ENCODE data around the gene MED12L. TPM values are rescaled to one million over a fixed set of nuclear protein-coding genes. Genes with fewer than 3 reads are reported as not detected.

The MED12L gene
- total RNA-seq, 1 experiment from 2014 or later, result 14.9 TPM

- H3K4me3 Mint-ChIP-seq, result no peak overlapping the region
- no peaks in the 10 kb centered on the region for H3K79me1 ChIP-seq (ENCODE audit: insufficient read depth, low read depth, low read length, poor library complexity, severe bottlenecking)
- no CpG with 5 or more reads among the region's 2 CpGs for WGBS (ENCODE audit: extremely low coverage, insufficient read length, low lambda C conversion rate)
- no peak for DNase-seq
- no peak overlapping the region for H3K14ac ChIP-seq (ENCODE audit: insufficient read depth, low read length)
- H3K9me3 ChIP-seq (ENCODE audit: control insufficient read depth, low read depth, low read length), result no peaks in the 10 kb centered on the region
- H2BK5ac ChIP-seq (ENCODE audit: insufficient read length, low read length), result no peak overlapping the region
- H3K27ac ChIP-seq (ENCODE audit: insufficient read length, low read depth, low read length), result no peak overlapping the region
- H2BK20ac ChIP-seq (ENCODE audit: low read depth, low read length, poor library complexity, severe bottlenecking), result no peak overlapping the region
- no peaks in the 10 kb centered on the region for H3K27me3 Mint-ChIP-seq (ENCODE audit: low read depth)
- H3K23ac ChIP-seq (ENCODE audit: insufficient read length, low read depth, low read length), result no peak overlapping the region
- no peaks in the 10 kb centered on the region for H3K36me3 Mint-ChIP-seq (ENCODE audit: insufficient read depth in 1 of 3, low read depth in 3 of 3)
- H3T11ph ChIP-seq (ENCODE audit: low read length), result no peak overlapping the region
- no peak overlapping the region for H3K4me2 ChIP-seq (ENCODE audit: insufficient read depth, insufficient read length, low read length)
- H4K20me1 ChIP-seq (ENCODE audit: control insufficient read depth, insufficient read depth, insufficient read length), result no peaks in the 10 kb centered on the region
- TF ChIP-seq, protein P1, sequence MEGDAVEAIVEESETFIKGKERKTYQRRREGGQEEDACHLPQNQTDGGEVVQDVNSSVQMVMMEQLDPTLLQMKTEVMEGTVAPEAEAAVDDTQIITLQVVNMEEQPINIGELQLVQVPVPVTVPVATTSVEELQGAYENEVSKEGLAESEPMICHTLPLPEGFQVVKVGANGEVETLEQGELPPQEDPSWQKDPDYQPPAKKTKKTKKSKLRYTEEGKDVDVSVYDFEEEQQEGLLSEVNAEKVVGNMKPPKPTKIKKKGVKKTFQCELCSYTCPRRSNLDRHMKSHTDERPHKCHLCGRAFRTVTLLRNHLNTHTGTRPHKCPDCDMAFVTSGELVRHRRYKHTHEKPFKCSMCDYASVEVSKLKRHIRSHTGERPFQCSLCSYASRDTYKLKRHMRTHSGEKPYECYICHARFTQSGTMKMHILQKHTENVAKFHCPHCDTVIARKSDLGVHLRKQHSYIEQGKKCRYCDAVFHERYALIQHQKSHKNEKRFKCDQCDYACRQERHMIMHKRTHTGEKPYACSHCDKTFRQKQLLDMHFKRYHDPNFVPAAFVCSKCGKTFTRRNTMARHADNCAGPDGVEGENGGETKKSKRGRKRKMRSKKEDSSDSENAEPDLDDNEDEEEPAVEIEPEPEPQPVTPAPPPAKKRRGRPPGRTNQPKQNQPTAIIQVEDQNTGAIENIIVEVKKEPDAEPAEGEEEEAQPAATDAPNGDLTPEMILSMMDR (conservative IDR thresholded peaks at IDR 0.05), result no peak
- no peak overlapping the region for H3K4ac ChIP-seq (ENCODE audit: low read depth, low read length)
- H2BK15ac ChIP-seq (ENCODE audit: low read depth, low read length), result no peak overlapping the region
- no peaks in the 10 kb centered on the region for H3K9me3 Mint-ChIP-seq
- no peak overlapping the region for H3K56ac ChIP-seq (ENCODE audit: insufficient read length, low read depth, low read length)
- H3K4me1 ChIP-seq (ENCODE audit: insufficient read depth, low read length), result peaks cover 4% of the 10 kb centered on the region
- H4K8ac ChIP-seq (replicated peaks; ENCODE audit: insufficient read length, low read depth, low read length), result no peak overlapping the region
- no peak overlapping the region for H2AFZ ChIP-seq (ENCODE audit: low read length)
- H2BK12ac ChIP-seq (ENCODE audit: insufficient read length, low read depth, low read length), result no peak overlapping the region
- H4K5ac ChIP-seq (ENCODE audit: insufficient read length, low read depth, low read length), result no peak overlapping the region
- no peak overlapping the region; a peak in 1 of 7 replicates for H3K27ac Mint-ChIP-seq
- no peaks in the 10 kb centered on the region for H3K27me3 ChIP-seq (ENCODE audit: insufficient read depth, low read length)
- H3K9ac ChIP-seq (ENCODE audit: extremely low read depth, insufficient read length, low read length), result no peak overlapping the region
- H3K79me2 ChIP-seq (ENCODE audit: insufficient read depth, low read length), result no peaks in the 10 kb centered on the region
- no peak overlapping the region for H2BK120ac ChIP-seq (ENCODE audit: low read depth, low read length, poor library complexity, severe bottlenecking)
- peaks cover 14 to 29% of the 10 kb centered on the region in 2 experiments for H3K4me1 Mint-ChIP-seq
- H4K91ac ChIP-seq (ENCODE audit: insufficient read length, low read depth, low read length), result no peak overlapping the region
- H2AK5ac ChIP-seq (ENCODE audit: insufficient read length, low read length), result no peak overlapping the region
- H3K18ac ChIP-seq (ENCODE audit: insufficient read length, low read depth, low read length), result no peak overlapping the region
- no peaks in the 10 kb centered on the region for H3K23me2 ChIP-seq (ENCODE audit: insufficient read length, low read depth, low read length, poor library complexity, severe bottlenecking)
These were observed 260.4 kb downstream of the MED12L start for GRCh38 chr3:151345859-151346258.

Data from H9 (cell line).